ENCODE measurements around the gene KRTAP2-2. TPM values are rescaled to one million over a fixed set of nuclear protein-coding genes. Genes with fewer than 3 reads are reported as not detected.
"Not testable (repeated sequence)": the region's sequence is repeated elsewhere in the genome, so short reads cannot be mapped to it uniquely, and the experiment has no call there.

KRTAP2-2 gene
- total and polyA plus RNA-seq, 8 donors, result not detected

- intact Hi-C loops (cut with DNase I), result no loop called here
- TF ChIP-seq, protein P1, sequence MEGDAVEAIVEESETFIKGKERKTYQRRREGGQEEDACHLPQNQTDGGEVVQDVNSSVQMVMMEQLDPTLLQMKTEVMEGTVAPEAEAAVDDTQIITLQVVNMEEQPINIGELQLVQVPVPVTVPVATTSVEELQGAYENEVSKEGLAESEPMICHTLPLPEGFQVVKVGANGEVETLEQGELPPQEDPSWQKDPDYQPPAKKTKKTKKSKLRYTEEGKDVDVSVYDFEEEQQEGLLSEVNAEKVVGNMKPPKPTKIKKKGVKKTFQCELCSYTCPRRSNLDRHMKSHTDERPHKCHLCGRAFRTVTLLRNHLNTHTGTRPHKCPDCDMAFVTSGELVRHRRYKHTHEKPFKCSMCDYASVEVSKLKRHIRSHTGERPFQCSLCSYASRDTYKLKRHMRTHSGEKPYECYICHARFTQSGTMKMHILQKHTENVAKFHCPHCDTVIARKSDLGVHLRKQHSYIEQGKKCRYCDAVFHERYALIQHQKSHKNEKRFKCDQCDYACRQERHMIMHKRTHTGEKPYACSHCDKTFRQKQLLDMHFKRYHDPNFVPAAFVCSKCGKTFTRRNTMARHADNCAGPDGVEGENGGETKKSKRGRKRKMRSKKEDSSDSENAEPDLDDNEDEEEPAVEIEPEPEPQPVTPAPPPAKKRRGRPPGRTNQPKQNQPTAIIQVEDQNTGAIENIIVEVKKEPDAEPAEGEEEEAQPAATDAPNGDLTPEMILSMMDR (IDR thresholded peaks at IDR 0.05), result no peak
- no peaks in the 10 kb centered on the region for H3K9me3 ChIP-seq
- no peaks in the 10 kb centered on the region for H3K4me1 ChIP-seq
- H3K27ac ChIP-seq, result no peak overlapping the region
- peaks cover 0 to 6% (median 3%) of the 10 kb centered on the region in 4 donors for H3K27me3 ChIP-seq
- no peaks in the 10 kb centered on the region for H3K36me3 ChIP-seq
- ATAC-seq (no peak), DNase-seq (no peak), FAIRE-seq (no peak)
- 68% methylated on average over 4 of the region's 4 CpGs for WGBS, 2 donors
- H3K4me3 ChIP-seq, result no peak overlapping the region
Measured at GRCh38 chr17:41054025-41054424, 1.0 kb downstream of the KRTAP2-2 start.

GRCh38 chr17:41052566-41052965 lies 2.5 kb downstream of the KRTAP2-2 start:
- H3K27ac ChIP-seq, result no peak overlapping the region
- no peaks in the 10 kb centered on the region for H3K4me1 ChIP-seq
- no peaks in the 10 kb centered on the region for H3K9me3 ChIP-seq
- H3K36me3 ChIP-seq, result no peaks in the 10 kb centered on the region
- ATAC-seq (no peak), FAIRE-seq (no peak), DNase-seq (no peak)
- intact Hi-C loops (cut with DNase I), result no loop called here
- H3K4me3 ChIP-seq, result no peak overlapping the region
- peaks cover 0 to 7% (median 0%) of the 10 kb centered on the region in 4 donors for H3K27me3 ChIP-seq
- TF ChIP-seq, protein P1 (IDR thresholded peaks at IDR 0.05), result no peak

DNA sequence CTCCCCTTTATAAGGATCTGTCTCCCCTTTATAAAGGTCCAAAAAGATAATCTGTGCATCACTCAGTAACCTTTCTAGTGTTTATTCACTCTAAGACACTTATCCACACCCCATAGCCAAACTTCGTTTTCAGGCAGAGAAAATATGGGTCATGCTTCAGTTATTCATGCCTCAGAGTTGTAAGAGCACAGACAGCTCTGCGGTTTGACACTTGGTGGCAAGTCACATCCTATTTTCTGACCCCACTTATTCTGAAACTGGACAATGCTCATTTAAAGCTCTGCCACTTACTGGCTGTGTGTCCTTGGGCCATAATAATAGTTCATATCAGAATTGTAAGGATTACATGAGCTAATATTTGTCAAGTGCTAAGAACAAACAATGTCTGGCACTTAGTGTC lies 5.9 kb downstream of the KRTAP2-2 start:
- intact Hi-C loops (cut with DNase I), result no loop called here
- ATAC-seq (no peak), DNase-seq (no peak), FAIRE-seq (no peak)
- Histone ChIP-seq H3K27me3 (peaks cover 0 to 7% (median 2%) of the 10 kb centered on the region in 4 donors), H3K9me3 (no peaks in the 10 kb centered on the region), H3K36me3 (no peaks in the 10 kb centered on the region), H3K4me3 (no peak overlapping the region), H3K4me1 (no peaks in the 10 kb centered on the region), H3K27ac (no peak overlapping the region)
- 31 to 42% methylated on average over 2 of the region's 2 CpGs for WGBS, 2 donors
- TF ChIP-seq, protein P1 (IDR thresholded peaks at IDR 0.05), result no peak

- intact Hi-C loops (cut with DNase I), result no loop called here
- TF ChIP-seq, protein P1 (IDR thresholded peaks at IDR 0.05), result no peak
- FAIRE-seq (no peak), DNase-seq (no peak), ATAC-seq (no peak)
- Histone ChIP-seq H3K4me1 (no peaks in the 10 kb centered on the region), H3K27ac (no peak overlapping the region), H3K36me3 (no peaks in the 10 kb centered on the region), H3K9me3 (no peaks in the 10 kb centered on the region), H3K27me3 (peaks cover 0 to 7% (median 2%) of the 10 kb centered on the region in 4 donors), H3K4me3 (no peak overlapping the region)
- 65 to 68% methylated on average over 7 of the region's 7 CpGs for WGBS, 2 donors
Measured at GRCh38 chr17:41048441-41048840, 6.6 kb downstream of the KRTAP2-2 start.

GRCh38 chr17:41046735-41047465 lies 8.1 kb downstream of the KRTAP2-2 start, which contains the start of gene KRTAP2-1:
Gene KRTAP2-1 (minus strand): TSS chr17:41047316. CDS start chr17:41047267, 49 bp downstream.
- FAIRE-seq, result not testable (repeated sequence)

More at GRCh38 chr17:41046735-41047465, 8.1 kb downstream of the KRTAP2-2 start, which contains the start of gene KRTAP2-1:
- H3K9me3 ChIP-seq; DNase-seq; ATAC-seq; intact Hi-C loops (cut with DNase I); H3K27ac ChIP-seq; H3K27me3 ChIP-seq; H3K4me3 ChIP-seq; H3K4me1 ChIP-seq; H3K36me3 ChIP-seq: not testable (repeated sequence)
- WGBS, 2 donors, result 38 to 48% methylated on average over 7 to 10 of the region's 33 CpGs
